HG03521 (cell line): Measurements from ENCODE around the gene PARP4.
"Not testable (repeated sequence)": the region's sequence is repeated elsewhere in the genome, so short reads cannot be mapped to it uniquely, and the experiment has no call there.

Source experiments
- ATAC-seq: cut with Tn5 transposase; IDR thresholded peaks from one replicate; pipeline ENCODE4 v1.9.1; 2021; ENCODE audit warnings: mild to moderate bottlenecking, moderate library complexity; ENCODE audit not compliant: unreplicated experiment

PARP4 gene

GRCh38 chr13:24506283-24506682 lies 6.3 kb downstream of the PARP4 start:
- not testable (repeated sequence) for ATAC-seq

- ATAC-seq = no peak
Measured at GRCh38 chr13:24505756-24506155, 6.8 kb downstream of the PARP4 start.

- no peak for ATAC-seq
Measured at GRCh38 chr13:24505256-24505655, 7.3 kb downstream of the PARP4 start.

GRCh38 chr13:24503379-24503696 lies 9.2 kb downstream of the PARP4 start:
- no peak for ATAC-seq

DNA sequence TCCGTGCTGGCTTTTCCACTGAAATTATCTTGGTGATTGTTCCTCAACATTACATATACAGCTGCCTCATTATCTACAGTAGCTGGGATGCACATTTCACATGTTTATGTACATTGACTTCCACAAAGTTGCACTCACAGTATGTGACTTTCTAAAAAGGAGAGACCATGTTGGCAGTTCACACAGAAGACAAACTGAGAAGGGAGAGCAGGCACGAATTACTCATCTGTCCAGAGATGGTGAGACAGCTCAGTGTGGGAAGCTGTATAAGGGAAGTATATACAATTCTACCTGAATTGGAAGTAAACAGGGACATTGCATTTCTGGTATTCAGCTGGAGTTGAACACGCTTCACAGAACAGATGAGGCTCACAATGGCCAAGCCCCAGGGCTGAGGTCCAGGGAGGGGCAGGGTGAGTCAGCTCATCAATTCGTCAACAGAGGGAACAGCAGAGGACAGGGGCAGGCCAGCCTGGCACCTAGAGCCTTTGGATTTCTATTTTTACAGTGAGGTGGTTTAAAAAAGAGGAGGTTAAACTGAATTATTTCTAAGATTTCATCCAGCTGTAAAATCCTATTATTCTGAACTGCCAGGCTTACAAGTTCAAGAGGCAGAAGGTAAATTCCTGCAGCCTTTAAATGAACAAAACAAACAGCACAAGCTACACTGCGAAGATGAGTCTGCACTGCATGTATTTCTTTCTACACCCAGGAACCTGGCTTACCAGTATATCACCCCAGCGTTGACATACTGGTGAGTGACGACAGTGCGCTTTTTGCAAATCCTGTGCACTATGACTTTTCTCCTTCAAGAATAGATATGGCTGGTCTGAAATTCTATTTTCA lies 9.8 kb downstream of the PARP4 start:
- ATAC-seq = no peak

GRCh38 chr13:24500977-24501376 lies 11.6 kb downstream of the PARP4 start:
- ATAC-seq = no peak

GRCh38 chr13:24497742-24498141 lies 14.8 kb downstream of the PARP4 start:
- ATAC-seq = no peak

- not testable (repeated sequence) for ATAC-seq
Measured at GRCh38 chr13:24496295-24496694, 16.3 kb downstream of the PARP4 start.

DNA sequence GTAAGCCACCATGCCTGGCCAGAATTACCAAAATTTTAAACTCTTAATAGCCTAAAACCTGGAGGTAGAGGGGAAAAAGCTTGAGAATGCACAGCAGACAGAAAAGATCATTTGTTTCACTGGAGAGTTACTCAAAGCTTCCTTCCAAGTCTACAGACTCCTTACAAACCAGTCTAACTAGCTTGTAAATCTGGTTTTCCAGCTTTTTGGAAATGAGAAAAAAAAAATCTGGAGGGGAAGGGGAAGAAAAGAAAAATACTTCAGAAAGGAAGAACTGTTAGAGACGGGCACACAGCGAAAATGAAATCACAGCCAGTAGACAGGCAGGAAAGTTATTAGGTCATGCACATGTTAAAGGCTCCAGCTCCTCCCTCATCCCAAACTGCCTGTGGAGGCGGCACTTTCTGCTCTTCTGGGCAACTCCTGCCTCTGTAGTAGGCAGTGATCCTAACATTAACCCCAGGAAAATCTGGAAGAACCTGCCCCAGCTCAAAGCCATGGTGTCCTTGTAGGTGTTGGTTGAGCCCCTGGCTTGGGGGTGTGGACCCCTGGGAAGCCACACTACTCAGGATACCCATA lies 17.3 kb downstream of the PARP4 start:
- ATAC-seq = no peak

GRCh38 chr13:24493356-24493755 lies 19.2 kb downstream of the PARP4 start:
- ATAC-seq = no peak

GRCh38 chr13:24491845-24492244 lies 20.7 kb downstream of the PARP4 start:
- no peak for ATAC-seq

DNA sequence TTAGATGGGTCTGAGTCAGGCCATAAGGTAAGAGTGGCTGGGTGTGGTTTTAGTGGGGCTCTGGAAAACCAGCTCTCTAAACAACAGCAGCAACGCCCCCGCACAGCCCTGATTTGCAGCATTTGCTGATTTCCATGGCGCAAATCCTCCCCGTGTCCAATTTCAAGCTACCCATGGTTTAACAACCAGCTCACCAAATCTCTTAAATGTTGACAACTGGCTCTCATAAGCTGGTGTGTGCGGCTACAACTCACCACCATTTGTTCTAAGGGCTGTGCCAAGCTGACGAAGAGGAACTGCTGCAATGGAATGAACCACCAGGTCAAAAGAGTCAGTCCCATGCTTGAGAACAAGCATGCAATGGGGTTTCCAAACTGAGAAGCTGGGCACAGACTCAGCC lies 22.9 kb downstream of the PARP4 start:
- no peak for ATAC-seq

- not testable (repeated sequence) for ATAC-seq
Measured at GRCh38 chr13:24488092-24488491, 24.5 kb downstream of the PARP4 start.

GRCh38 chr13:24486017-24486657 lies 26.4 kb downstream of the PARP4 start:
- ATAC-seq = not testable (repeated sequence)

DNA sequence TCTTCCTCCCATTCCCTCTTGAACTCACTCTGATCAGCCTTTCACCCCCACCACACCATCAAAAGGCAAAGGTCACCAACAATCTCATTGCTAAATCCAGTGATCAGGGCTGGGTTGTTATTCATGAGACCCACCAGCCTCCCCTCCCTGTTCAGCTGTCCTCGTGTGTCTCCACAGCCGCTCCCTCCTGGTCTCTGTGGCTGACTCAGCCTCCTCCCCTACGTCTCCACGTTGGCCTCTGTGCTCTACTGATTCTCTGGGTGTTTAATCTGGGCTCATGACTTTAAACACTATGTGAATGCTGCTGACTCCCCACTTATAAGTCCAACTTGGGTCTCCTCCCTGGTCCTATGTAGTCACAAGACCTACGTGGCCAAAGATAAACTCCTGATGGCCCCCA lies 38.9 kb downstream of the PARP4 start:
- no peak for ATAC-seq

- not testable (repeated sequence) for ATAC-seq
Measured at GRCh38 chr13:24472129-24472528, 40.4 kb downstream of the PARP4 start.

DNA sequence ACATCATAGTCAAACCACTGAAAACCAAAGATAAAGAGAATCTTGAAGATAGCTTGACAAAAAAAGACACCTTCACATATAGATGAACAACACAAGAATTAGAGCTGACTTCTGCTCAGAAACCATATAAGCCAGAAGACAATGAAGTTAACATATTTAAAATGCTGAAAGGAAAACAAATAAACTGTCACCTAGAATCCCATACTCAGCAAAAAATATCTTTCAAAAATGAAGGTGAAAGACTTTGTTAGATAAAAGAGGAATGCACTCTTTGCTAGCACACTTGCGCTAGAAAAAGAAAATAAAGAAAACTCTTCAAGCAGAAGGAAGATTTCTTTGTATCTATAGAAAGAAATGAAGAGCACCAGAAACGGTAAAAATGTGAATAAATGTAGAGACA lies 49.5 kb downstream of the PARP4 start:
- no peak for ATAC-seq

- no peak for ATAC-seq
Measured at GRCh38 chr13:24460256-24460655, 52.3 kb downstream of the PARP4 start.

- no peak for ATAC-seq
Measured at GRCh38 chr13:24459726-24460125, 52.9 kb downstream of the PARP4 start.

DNA sequence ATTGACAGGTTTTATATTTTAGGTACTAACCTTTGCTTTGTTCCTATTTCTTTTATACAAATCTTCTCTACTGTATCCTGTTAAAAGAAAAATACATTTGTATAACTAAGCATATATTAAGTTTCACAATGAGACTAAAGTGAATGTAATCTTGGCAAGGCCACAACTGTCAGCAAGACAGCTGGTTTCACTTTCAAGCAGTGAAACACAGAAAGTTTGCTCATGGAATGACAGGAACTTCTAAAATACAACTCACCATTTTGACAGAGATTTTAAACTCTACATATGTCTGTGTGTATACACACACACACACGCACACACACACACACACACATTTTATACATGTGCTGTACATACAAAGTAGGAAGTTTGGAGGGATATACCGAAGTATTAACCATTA lies 53.3 kb downstream of the PARP4 start:
- no peak for ATAC-seq

- ATAC-seq = no peak
Measured at GRCh38 chr13:24458736-24459135, 53.8 kb downstream of the PARP4 start.

DNA sequence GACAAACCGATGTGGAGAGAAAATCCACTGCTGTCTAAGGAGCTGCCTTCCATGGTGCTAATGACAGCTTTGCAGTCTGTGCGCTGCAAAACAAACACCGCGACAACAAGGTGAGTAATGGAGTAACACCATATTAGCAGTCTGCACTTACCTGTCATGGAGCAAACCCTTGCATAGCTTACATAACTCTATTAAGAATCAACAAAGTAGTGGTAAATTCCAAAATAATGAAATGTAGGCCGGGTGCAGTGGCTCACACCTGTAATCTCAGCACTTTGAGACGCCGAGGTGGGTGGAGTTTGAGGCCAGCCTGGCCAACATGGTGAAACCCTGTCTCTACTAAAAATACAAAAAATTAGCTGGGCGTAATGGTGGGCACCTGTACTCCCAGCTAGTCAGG lies 56.2 kb downstream of the PARP4 start:
- no peak for ATAC-seq
